Mammary epithelial cell (primary cell): ENCODE results near the gene FARS2.

Experiments
- EZH2 ChIP-seq: IDR thresholded peaks from 2 replicates; pipeline ENCODE4 v1.6.1; 2012; ENCODE audit warnings: low read length, inconsistent platforms, borderline replicate concordance
- TF ChIP-seq, protein P1 (sequence below), 2 donors: IDR thresholded peaks in 1 of 2; conservative IDR thresholded peaks in 1 of 2; 2 replicates each; pipeline ENCODE4 v1.5.1; 2011 to 2012; ENCODE audit warnings: inconsistent platforms in 2 of 2, low read length in 2 of 2, mild to moderate bottlenecking in 2 of 2, control low read depth in 1 of 2, low read depth in 1 of 2; ENCODE audit not compliant: insufficient read depth in 1 of 2; ENCODE audit errors: extremely low read depth in 1 of 2

DNA sequence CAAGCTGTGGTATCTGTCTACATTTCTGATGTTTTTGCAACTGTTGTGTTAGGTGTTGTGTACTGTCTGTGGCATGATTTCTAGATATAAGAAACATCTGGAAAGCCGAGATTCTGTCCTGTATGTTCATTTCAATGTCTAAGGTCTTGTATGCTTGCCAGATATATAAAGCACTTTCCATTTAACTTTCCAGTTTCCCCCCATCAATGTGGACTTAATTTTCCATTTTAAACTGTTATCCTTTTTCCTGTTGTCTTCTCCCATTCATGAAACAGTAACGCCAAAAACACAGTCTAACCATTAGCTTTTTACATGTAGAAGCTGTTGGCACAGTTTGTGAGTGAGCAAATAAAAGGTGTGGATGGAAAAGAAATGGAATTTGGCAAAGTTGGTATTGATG, 181.6 kb downstream of the FARS2 start:
- TF ChIP-seq, protein P1, sequence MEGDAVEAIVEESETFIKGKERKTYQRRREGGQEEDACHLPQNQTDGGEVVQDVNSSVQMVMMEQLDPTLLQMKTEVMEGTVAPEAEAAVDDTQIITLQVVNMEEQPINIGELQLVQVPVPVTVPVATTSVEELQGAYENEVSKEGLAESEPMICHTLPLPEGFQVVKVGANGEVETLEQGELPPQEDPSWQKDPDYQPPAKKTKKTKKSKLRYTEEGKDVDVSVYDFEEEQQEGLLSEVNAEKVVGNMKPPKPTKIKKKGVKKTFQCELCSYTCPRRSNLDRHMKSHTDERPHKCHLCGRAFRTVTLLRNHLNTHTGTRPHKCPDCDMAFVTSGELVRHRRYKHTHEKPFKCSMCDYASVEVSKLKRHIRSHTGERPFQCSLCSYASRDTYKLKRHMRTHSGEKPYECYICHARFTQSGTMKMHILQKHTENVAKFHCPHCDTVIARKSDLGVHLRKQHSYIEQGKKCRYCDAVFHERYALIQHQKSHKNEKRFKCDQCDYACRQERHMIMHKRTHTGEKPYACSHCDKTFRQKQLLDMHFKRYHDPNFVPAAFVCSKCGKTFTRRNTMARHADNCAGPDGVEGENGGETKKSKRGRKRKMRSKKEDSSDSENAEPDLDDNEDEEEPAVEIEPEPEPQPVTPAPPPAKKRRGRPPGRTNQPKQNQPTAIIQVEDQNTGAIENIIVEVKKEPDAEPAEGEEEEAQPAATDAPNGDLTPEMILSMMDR (conservative IDR thresholded peaks at IDR 0.05 in 1 of 2, IDR thresholded peaks at IDR 0.05 in 1 of 2; ENCODE audit: extremely low read depth in 1 of 2, insufficient read depth in 1 of 2, low read depth in 1 of 2, low read length in 2 of 2): no peak
- TF ChIP-seq EZH2: no peak
